ENCODE data around the gene TALDO1. TPM values are rescaled to one million over a fixed set of nuclear protein-coding genes. Genes with fewer than 3 reads are reported as not detected.

TALDO1 gene
- total RNA-seq, 1 donor from 2014 or later, result 332 TPM

- TF ChIP-seq, protein P1, sequence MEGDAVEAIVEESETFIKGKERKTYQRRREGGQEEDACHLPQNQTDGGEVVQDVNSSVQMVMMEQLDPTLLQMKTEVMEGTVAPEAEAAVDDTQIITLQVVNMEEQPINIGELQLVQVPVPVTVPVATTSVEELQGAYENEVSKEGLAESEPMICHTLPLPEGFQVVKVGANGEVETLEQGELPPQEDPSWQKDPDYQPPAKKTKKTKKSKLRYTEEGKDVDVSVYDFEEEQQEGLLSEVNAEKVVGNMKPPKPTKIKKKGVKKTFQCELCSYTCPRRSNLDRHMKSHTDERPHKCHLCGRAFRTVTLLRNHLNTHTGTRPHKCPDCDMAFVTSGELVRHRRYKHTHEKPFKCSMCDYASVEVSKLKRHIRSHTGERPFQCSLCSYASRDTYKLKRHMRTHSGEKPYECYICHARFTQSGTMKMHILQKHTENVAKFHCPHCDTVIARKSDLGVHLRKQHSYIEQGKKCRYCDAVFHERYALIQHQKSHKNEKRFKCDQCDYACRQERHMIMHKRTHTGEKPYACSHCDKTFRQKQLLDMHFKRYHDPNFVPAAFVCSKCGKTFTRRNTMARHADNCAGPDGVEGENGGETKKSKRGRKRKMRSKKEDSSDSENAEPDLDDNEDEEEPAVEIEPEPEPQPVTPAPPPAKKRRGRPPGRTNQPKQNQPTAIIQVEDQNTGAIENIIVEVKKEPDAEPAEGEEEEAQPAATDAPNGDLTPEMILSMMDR (conservative IDR thresholded peaks at IDR 0.05; ENCODE audit: low read depth, low read length), result no peak
- H3K4me3 ChIP-seq (ENCODE audit: low read depth, low read length), result peak within 1 kb of the TSS; percentile 79
- DNase-seq (ENCODE audit: low read depth), result no peak
Measured at GRCh38 chr11:777288-778255, 30.3 kb downstream of the TALDO1 start, which contains the start of gene GATD1. Gene GATD1, minus strand, starts transcription at chr11:777487. Its CDS starts 25 bp downstream, at chr11:777462.

- TF ChIP-seq, protein P1 (conservative IDR thresholded peaks at IDR 0.05; ENCODE audit: low read depth, low read length), result no peak
- DNase-seq (ENCODE audit: low read depth), result no peak
- H3K4me3 ChIP-seq (ENCODE audit: low read depth, low read length), result no peak overlapping the region
Measured at GRCh38 chr11:778976-779954, 32.0 kb downstream of the TALDO1 start.

GRCh38 chr11:779955-780532, 32.8 kb downstream of the TALDO1 start:
- no peak overlapping the region for H3K4me3 ChIP-seq (ENCODE audit: low read depth, low read length)
- DNase-seq (ENCODE audit: low read depth), result no peak
- TF ChIP-seq, protein P1 (conservative IDR thresholded peaks at IDR 0.05; ENCODE audit: low read depth, low read length), result no peak

DNA sequence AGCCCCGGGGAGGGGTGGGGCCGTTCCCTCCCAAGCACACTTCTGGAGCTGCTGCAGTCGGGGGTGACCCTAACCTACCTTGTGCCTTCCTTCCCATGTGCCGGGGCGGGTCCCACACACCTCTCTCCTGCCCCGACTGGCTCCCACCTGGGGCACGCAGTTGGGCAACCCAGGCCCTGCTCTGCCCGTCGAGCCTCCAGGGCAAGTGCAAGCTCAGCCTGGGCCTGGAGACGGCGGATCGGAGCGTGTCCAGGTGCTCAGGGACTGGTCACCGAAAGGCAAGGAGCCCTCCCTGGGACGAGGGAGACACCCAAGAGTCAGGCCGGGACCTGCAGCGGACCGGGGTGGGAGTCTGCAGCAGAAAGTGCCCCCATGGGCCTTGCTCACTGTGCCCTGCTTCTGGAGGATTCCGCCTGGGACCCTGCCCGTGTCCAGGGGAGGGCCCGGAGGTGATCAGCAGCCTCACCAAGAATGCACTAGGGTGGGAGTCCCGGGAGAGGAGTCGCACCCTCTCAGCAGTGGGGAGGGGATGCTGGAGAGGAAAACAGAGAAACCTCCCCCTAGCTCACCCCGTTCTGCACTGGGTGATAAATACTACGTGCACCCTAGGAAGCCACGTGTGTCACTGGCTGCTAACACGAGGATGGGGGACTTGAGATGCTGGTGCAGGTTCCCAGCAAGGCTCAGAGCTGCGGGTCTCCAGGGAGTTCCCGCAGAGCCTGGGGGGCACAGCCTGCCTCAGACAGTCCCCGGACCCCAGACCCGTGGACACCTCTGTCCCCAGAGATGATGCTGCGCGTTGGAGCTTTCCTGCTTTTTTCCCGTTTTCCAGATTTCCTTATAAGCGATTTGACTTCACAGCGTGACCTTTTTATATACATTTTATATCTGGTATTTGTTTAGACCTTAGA, 35.3 kb downstream of the TALDO1 start:
- TF ChIP-seq, protein P1 (conservative IDR thresholded peaks at IDR 0.05; ENCODE audit: low read depth, low read length), result no peak

GRCh38 chr11:783581-784015, 36.3 kb downstream of the TALDO1 start:
- DNase-seq (ENCODE audit: low read depth), result no peak
- no peak overlapping the region for H3K4me3 ChIP-seq (ENCODE audit: low read depth, low read length)
- TF ChIP-seq, protein P1 (conservative IDR thresholded peaks at IDR 0.05; ENCODE audit: low read depth, low read length), result peak; percentile 52

More for the DNA sequence above, 35.3 kb downstream of the TALDO1 start:
- DNase-seq (ENCODE audit: low read depth), result no peak
- H3K4me3 ChIP-seq (ENCODE audit: low read depth, low read length), result no peak overlapping the region
